Hepatocyte (in vitro differentiated cells): Measurements from ENCODE around the gene MACROD2. TPM values are rescaled to one million over a fixed set of nuclear protein-coding genes. Genes with fewer than 3 reads are reported as not detected.

Source experiments
- DNase-seq: peaks from one replicate; pipeline ENCODE4 v3.0.0-alpha.2; 2016; ENCODE audit warnings: low spot score
- H2AFZ ChIP-seq: fragments of 200-600 bp; sonication (generic); 2 replicates; pipeline ENCODE4 v1.6.0; 2016; ENCODE audit warnings: antibody characterized with exemption, mild to moderate bottlenecking
- H3K27ac ChIP-seq: fragments of 200-600 bp; sonication (generic); 2 replicates; pipeline ENCODE4 v1.5.1; 2016; ENCODE audit warnings: mild to moderate bottlenecking
- H3K27me3 ChIP-seq: fragments of 200-600 bp; sonication (generic); 2 replicates; pipeline ENCODE4 v1.6.1; 2016
- H3K36me3 ChIP-seq: fragments of 200-600 bp; sonication (generic); replicated peaks from 2 replicates; pipeline ENCODE4 v1.5.1; 2016; ENCODE audit warnings: low read depth; ENCODE audit not compliant: insufficient read depth
- H3K4me1 ChIP-seq: fragments of 200-600 bp; sonication (generic); 2 replicates; pipeline ENCODE4 v1.5.1; 2016; ENCODE audit warnings: mild to moderate bottlenecking, moderate library complexity; ENCODE audit not compliant: insufficient read depth
- H3K4me2 ChIP-seq: fragments of 200-600 bp; sonication (generic); 2 replicates; pipeline ENCODE4 v1.6.0; 2016
- H3K4me3 ChIP-seq: fragments of 200-600 bp; sonication (generic); 2 replicates; pipeline ENCODE4 v1.5.1; 2016; ENCODE audit warnings: mild to moderate bottlenecking
- H3K79me2 ChIP-seq: fragments of 200-600 bp; sonication (generic); 2 replicates; pipeline ENCODE4 v1.6.0; 2017; ENCODE audit warnings: mild to moderate bottlenecking
- H3K9me2 ChIP-seq: fragments of 200-600 bp; sonication (generic); replicated peaks from 2 replicates; pipeline ENCODE4 v1.6.0; 2017; ENCODE audit warnings: mild to moderate bottlenecking; ENCODE audit not compliant: insufficient read depth
- H3K9me3 ChIP-seq: fragments of 200-600 bp; sonication (generic); 2 replicates; pipeline ENCODE4 v1.5.1; 2016; ENCODE audit warnings: low read depth, mild to moderate bottlenecking
- H4K20me1 ChIP-seq: fragments of 200-600 bp; sonication (generic); 2 replicates; pipeline ENCODE4 v1.6.0; 2016; ENCODE audit warnings: mild to moderate bottlenecking; ENCODE audit not compliant: insufficient read depth, poor library complexity, severe bottlenecking
- EZH2 ChIP-seq: fragments of 200-600 bp; sonication (generic); IDR thresholded peaks from 2 replicates; pipeline ENCODE4 v1.6.1; 2016; ENCODE audit warnings: antibody characterized with exemption, mild to moderate bottlenecking, borderline replicate concordance
- EZH2phosphoT487 ChIP-seq: fragments of 200-600 bp; sonication (generic); IDR thresholded peaks from one replicate; pipeline ENCODE4 v1.6.1; 2018; ENCODE audit warnings: antibody characterized with exemption, mild to moderate bottlenecking, low read depth, moderate library complexity; ENCODE audit not compliant: unreplicated experiment, severe bottlenecking
- WGBS: methylation state at CpG from one replicate; pipeline ENCODE4 v1.1.6; 2016; ENCODE audit warnings: low lambda C conversion rate; ENCODE audit errors: missing lambda C conversion rate; 5-methylcytosine and 5-hydroxymethylcytosine counted together
- polyA plus RNA-seq: library from polyadenylated mRNA; unstranded; fragments of >200 nt; fragmentation: Nextera tagmentation; extraction: Ambion mirVana; gene quantifications from 2 replicates; pipeline ENCODE4 v1.2.1, GENCODE V29; 2016
- total RNA-seq: library from RNA; depleted of rRNA; stranded (reverse); fragments of >200 nt; gene quantifications from 2 replicates; pipeline ENCODE4 v1.2.3, GENCODE V29; 2014
- TF ChIP-seq, protein P1 (sequence below): fragments of 200-600 bp; sonication (generic); IDR thresholded peaks from 2 replicates; pipeline ENCODE4 v1.5.1; 2016; ENCODE audit warnings: antibody characterized with exemption, mild to moderate bottlenecking; ENCODE audit not compliant: poor library complexity

Gene MACROD2
- total and polyA plus RNA-seq, 2 experiments from 2014 or later, result 2.4 to 3.1 TPM

DNA sequence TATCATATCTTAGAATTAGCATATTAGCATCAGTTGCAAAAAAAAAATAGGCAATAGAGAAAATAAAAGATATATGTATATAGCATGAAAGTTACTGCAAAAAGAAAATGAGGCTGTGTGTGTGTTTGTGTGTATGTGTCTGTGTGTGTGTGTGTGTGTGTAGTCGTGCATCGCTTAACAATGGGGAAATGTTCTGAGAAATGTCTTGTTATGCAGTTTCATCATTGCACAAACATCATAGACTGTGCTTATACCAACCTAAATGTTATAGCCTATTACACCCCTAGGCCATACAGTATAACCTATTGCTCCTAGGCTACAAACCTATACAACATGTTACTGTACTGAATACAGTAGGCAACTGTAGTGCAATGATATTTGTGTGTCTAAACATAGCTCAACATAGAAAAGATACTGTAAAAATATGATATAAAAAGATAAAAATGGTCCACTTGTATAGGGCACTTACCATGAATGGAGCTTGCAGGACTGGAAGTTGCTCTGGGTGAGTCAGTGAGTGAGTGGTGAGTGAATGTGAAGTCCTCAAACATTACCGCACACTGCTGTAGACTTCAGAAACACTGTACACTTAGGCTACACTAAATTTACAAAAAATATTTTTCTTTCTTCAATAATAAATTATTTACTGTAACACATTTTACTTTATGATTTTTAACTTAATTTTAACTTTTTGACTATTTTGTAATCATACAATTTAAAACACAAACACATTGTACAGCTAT, 1772.9 kb downstream of the MACROD2 start:
- TF ChIP-seq EZH2phosphoT487, result no peak
- TF ChIP-seq EZH2, result no peak
- TF ChIP-seq, protein P1, sequence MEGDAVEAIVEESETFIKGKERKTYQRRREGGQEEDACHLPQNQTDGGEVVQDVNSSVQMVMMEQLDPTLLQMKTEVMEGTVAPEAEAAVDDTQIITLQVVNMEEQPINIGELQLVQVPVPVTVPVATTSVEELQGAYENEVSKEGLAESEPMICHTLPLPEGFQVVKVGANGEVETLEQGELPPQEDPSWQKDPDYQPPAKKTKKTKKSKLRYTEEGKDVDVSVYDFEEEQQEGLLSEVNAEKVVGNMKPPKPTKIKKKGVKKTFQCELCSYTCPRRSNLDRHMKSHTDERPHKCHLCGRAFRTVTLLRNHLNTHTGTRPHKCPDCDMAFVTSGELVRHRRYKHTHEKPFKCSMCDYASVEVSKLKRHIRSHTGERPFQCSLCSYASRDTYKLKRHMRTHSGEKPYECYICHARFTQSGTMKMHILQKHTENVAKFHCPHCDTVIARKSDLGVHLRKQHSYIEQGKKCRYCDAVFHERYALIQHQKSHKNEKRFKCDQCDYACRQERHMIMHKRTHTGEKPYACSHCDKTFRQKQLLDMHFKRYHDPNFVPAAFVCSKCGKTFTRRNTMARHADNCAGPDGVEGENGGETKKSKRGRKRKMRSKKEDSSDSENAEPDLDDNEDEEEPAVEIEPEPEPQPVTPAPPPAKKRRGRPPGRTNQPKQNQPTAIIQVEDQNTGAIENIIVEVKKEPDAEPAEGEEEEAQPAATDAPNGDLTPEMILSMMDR, result no peak
- H2AFZ ChIP-seq, result no peak overlapping the region
- H3K4me3 ChIP-seq, result no peak overlapping the region
- no peaks in the 10 kb centered on the region for H3K27me3 ChIP-seq
- 98% methylated on average over 3 of the region's 3 CpGs for WGBS
- no peaks in the 10 kb centered on the region for H3K4me1 ChIP-seq
- H4K20me1 ChIP-seq, result no peaks in the 10 kb centered on the region
- H3K9me3 ChIP-seq, result no peaks in the 10 kb centered on the region
- H3K9me2 ChIP-seq, result no peaks in the 10 kb centered on the region
- DNase-seq, result no peak
- H3K4me2 ChIP-seq, result no peak overlapping the region
- no peak overlapping the region for H3K27ac ChIP-seq
- H3K79me2 ChIP-seq, result no peaks in the 10 kb centered on the region
- H3K36me3 ChIP-seq, result no peaks in the 10 kb centered on the region

GRCh38 chr20:15772826-15773225, 1777.5 kb downstream of the MACROD2 start:
- 47% methylated on average over 3 of the region's 3 CpGs for WGBS

DNA sequence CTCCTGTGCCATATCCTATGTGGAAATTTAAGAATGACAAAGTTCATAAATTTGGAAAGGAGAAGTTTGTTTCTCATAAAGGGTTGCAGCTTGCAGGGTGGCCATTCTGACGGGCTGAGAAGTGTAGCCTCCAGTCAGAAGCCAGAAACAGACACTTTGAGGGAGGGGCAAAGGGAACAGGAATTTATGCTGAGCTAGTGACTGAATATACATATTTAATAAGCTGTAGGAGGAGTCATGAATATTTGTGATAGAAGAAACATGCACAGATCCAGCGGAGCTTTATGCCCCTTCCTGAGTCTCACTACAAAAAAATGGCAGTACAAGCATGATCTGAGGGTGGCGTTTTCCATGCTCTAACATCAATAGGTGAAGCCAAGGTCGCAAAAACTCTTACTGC, 1779.6 kb downstream of the MACROD2 start:
- no peaks in the 10 kb centered on the region for H3K9me3 ChIP-seq
- H3K27ac ChIP-seq, result no peak overlapping the region
- DNase-seq, result no peak
- TF ChIP-seq, protein P1, result no peak
- TF ChIP-seq EZH2, result no peak
- TF ChIP-seq EZH2phosphoT487, result no peak
- no peaks in the 10 kb centered on the region for H3K9me2 ChIP-seq
- H3K4me1 ChIP-seq, result no peaks in the 10 kb centered on the region
- H4K20me1 ChIP-seq, result no peaks in the 10 kb centered on the region
- H3K27me3 ChIP-seq, result no peaks in the 10 kb centered on the region
- H3K4me2 ChIP-seq, result no peak overlapping the region
- H3K4me3 ChIP-seq, result no peak overlapping the region
- no peak overlapping the region for H2AFZ ChIP-seq
- H3K36me3 ChIP-seq, result no peaks in the 10 kb centered on the region
- 93% methylated on average over 4 of the region's 4 CpGs for WGBS
- H3K79me2 ChIP-seq, result no peaks in the 10 kb centered on the region

More at GRCh38 chr20:15772826-15773225, 1777.5 kb downstream of the MACROD2 start:
- Histone ChIP-seq H3K27me3 (no peaks in the 10 kb centered on the region), H3K4me2 (no peak overlapping the region), H3K79me2 (no peaks in the 10 kb centered on the region), H3K36me3 (no peaks in the 10 kb centered on the region), H4K20me1 (no peaks in the 10 kb centered on the region), H3K9me2 (no peaks in the 10 kb centered on the region), H2AFZ (no peak overlapping the region), H3K9me3 (no peaks in the 10 kb centered on the region), H3K27ac (no peak overlapping the region), H3K4me1 (no peaks in the 10 kb centered on the region), H3K4me3 (no peak overlapping the region)
- no peak for TF ChIP-seq EZH2phosphoT487
- TF ChIP-seq EZH2, result no peak
- TF ChIP-seq, protein P1, result no peak
- no peak for DNase-seq
